ENCODE measurements around the gene P2RY2. TPM values are rescaled to one million over a fixed set of nuclear protein-coding genes. Genes with fewer than 3 reads are reported as not detected.
A peak's percentile ranks its signal among the peaks of the same experiment; 100 is the strongest.

P2RY2 gene
- 4.8 TPM for total RNA-seq (ENCODE audit: insufficient read depth, low replicate concordance)

GRCh38 chr11:73218106-73218829, at the start of gene P2RY2:
P2RY2 (plus strand) TSS chr11:73218281; CDS start chr11:73234160, 15,879 bp downstream.
- peak; percentile 42 for DNase-seq (ENCODE audit: low spot score)

GRCh38 chr11:73168925-73169579, 49.0 kb upstream of the P2RY2 start:
- no peak for DNase-seq (ENCODE audit: low spot score)

- no peak for DNase-seq (ENCODE audit: low spot score)
Measured at GRCh38 chr11:73170140-73170539, 47.9 kb upstream of the P2RY2 start.

GRCh38 chr11:73171436-73172161, 46.5 kb upstream of the P2RY2 start:
- DNase-seq (ENCODE audit: low spot score): no peak

GRCh38 chr11:73172992-73173656, 45.0 kb upstream of the P2RY2 start:
- DNase-seq (ENCODE audit: low spot score): no peak

- no peak for DNase-seq (ENCODE audit: low spot score)
Measured at GRCh38 chr11:73173755-73174494, 44.2 kb upstream of the P2RY2 start.

- DNase-seq (ENCODE audit: low spot score): no peak
Measured at GRCh38 chr11:73174495-73174791, 43.6 kb upstream of the P2RY2 start.

- no peak for DNase-seq (ENCODE audit: low spot score)
Measured at GRCh38 chr11:73175551-73176144, 42.4 kb upstream of the P2RY2 start.

- no peak for DNase-seq (ENCODE audit: low spot score)
Measured at GRCh38 chr11:73176145-73176873, 41.8 kb upstream of the P2RY2 start.

GRCh38 chr11:73176874-73177155, 41.3 kb upstream of the P2RY2 start:
- no peak for DNase-seq (ENCODE audit: low spot score)

- peak; percentile 57 for DNase-seq (ENCODE audit: low spot score)
Measured at GRCh38 chr11:73177380-73177777, 40.7 kb upstream of the P2RY2 start.

GRCh38 chr11:73177778-73178539, 40.1 kb upstream of the P2RY2 start:
- peak; percentile 94 for DNase-seq (ENCODE audit: low spot score)

- no peak for DNase-seq (ENCODE audit: low spot score)
Measured at GRCh38 chr11:73178681-73179080, 39.4 kb upstream of the P2RY2 start.

GRCh38 chr11:73182824-73183321, 35.2 kb upstream of the P2RY2 start:
- no peak for DNase-seq (ENCODE audit: low spot score)

- DNase-seq (ENCODE audit: low spot score): no peak
Measured at GRCh38 chr11:73184953-73185671, 33.0 kb upstream of the P2RY2 start.

GRCh38 chr11:73185680-73186293, 32.3 kb upstream of the P2RY2 start:
- no peak for DNase-seq (ENCODE audit: low spot score)

GRCh38 chr11:73186294-73186850, 31.7 kb upstream of the P2RY2 start:
- DNase-seq (ENCODE audit: low spot score): peak; percentile 55

- DNase-seq (ENCODE audit: low spot score): no peak
Measured at GRCh38 chr11:73186886-73187285, 31.2 kb upstream of the P2RY2 start.
